Left colon (tissue), 2 donors: ENCODE measurements around the gene HSD3B2. TPM values are rescaled to one million over a fixed set of nuclear protein-coding genes. Genes with fewer than 3 reads are reported as not detected.

Experiments
- ATAC-seq: fragments of 200-7000 bp; cut with Tn5 transposase; one replicate; pipeline ENCODE4 v1.9.1; 2020; ENCODE audit warnings: mild to moderate bottlenecking, moderate library complexity
- DNase-seq, 2 donors: peaks; one replicate each; pipeline ENCODE4 v3.0.0-alpha.2; 2020
- intact Hi-C, 2 donors: fragments of 100-400 bp; cut with DNase I in 1 of 2; cut with micrococcal nuclease in 1 of 2; formaldehyde crosslinking; loops; one replicate each; pipeline versions ENCODE4 v1.11.2 to v1.14.0; 2022; cut with DNase I, micrococcal nuclease
- total RNA-seq, 2 donors: library from RNA; stranded (reverse); fragmentation: NEBNext Ultra II Directional; extraction: Animal tissue kit (Norgen Biotek cat#: 25700); gene quantifications; one replicate each; pipeline ENCODE4 v1.2.1, GENCODE V29; 2021
- donor health status: DM: no; HTN: no; CAD: no.
- donor health status: DM: yes; HTN: yes; CAD: no.

HSD3B2 gene
- total RNA-seq, 2 donors from 2014 or later: 3.2 to 16.6 TPM

DNA sequence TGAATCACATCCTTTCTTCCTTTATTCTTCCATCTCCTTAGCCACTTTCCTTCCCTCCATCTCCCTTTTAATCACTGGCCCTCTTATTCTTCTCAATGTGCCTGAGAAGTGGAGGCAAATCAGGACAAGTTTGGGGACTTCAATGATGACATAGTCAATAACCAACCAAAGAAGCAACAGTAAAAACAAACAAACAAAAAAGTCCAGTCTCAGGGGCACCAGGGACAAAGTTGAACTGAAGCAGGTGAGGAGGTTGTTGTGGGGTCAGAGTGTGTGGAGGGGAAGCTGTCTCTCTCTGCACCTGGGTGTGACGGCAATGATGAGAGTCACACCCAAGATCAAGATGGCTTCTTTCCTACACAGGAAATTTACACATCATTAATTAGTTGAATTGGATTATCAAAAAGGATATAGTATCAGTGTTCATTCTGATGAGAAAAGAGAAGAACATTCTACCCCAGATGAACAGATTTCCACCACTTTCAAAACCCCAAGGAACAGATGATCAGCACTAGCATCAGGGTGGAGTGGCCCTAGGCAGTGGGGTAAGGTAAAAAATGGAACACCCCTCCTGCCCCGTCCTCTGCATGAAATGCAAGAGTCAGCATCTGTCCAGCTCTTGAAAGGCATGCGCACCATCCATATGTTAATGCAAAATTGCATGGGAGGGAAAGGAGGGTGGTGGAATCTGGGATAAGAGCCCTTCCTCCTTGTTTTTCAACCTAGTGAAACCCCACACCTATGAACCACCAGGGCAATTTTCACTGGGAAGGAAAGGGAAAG, 32.6 kb downstream of the HSD3B2 start:
- no peak for ATAC-seq

DNA sequence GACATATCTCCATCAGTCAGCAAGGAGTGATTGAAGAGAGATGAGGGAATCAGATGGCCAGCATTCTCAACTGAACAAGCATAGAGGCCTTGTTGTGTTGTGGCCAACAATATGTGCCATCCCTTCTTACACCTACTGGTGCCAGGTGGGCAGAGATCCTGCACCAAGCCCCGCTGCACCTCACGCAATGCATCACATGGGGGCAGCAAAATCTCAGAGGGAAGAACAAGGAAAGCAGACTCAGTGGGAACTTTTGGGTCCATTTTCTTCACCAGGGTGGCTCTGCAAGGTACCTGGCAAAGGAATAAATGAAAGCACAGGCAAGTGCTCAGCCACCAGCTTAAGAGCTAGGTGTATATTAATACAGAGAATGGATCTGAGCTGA, 33.2 kb downstream of the HSD3B2 start:
- intact Hi-C loops: no loop called here
- no peak for ATAC-seq
- no peak for DNase-seq

More for the DNA sequence above, 32.6 kb downstream of the HSD3B2 start:
- intact Hi-C loops: no loop called here
- DNase-seq: no peak

DNA sequence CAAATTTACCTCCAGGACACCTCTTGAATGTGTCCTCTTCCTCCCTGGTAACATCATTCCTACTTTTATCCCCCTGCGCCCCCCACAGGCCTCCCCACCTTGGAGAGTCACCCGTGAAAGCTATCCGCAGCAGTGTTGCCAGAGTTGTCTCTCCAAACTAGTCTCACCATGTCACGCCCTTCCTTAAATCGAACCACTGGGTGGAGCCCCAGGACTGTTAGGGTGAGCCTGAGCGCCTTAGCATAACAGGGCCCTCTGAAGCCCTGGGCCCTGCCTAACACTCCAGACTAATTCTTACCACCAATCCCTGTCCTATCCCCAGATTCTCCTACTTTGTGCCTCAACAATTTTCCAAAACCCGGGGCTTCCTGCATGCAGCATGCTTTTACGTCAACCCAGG, 35.0 kb downstream of the HSD3B2 start:
- ATAC-seq (no peak), DNase-seq (no peak)
- intact Hi-C loops: no loop called here

DNA sequence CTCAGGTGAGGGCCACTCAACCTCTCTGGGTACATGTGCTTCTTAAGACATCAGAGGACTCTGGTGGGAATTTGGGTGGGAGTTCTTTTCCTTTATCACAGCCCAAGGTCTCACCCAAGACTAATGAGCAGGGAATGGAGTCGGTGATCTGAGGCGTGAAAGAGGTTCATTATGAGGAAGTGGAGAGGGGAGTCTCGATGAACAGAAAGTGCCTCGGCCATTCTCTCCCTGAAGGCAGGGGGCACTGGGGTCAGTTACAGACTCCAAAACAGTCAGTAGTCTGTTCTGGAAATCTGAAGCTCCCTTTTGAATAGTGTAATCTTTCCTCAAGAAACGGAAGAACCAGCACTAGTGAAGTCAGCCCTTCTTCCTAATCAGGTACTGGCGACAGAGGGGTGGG, 36.2 kb downstream of the HSD3B2 start:
- ATAC-seq: no peak
- DNase-seq: no peak
- intact Hi-C loops: no loop called here

DNA sequence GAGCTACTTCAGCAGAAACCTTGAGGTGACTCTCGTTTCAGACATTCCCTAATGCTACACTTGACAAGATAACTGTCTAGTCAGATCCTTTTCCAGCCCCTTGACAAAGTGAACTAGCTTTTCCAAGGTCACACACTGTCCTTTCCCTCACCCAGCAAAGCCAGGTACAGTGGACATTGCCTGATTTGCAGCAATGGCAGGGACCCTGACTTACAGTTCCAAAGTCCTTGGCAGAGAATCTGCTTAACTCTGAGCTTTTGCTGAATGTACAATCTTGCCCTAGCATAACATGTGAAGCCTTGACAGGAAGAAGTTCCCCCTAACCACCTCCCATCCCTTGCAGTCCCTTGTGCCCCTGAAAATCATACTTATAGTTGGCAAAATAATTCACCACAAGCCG, 37.1 kb downstream of the HSD3B2 start:
- no peak for DNase-seq
- ATAC-seq: no peak
- intact Hi-C loops: no loop called here

DNA sequence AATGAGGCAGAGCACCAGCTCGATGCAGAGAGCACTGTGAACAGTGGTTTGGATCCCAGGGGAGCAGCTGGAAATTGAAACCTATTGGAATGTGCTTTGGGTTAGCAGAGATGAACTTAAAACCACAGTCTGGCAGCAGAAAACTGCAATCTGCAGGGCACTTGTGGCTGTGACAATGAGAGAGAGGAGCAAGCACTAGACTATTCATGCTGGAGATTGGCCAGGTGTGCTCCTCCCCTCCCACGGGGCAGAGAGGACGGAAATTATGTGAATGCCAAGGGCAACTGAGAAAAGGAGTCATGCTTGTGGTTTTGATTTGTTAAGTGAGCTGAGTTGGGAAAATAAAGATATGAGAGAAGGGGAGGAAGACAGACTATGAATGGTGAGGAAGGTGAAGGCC, 38.1 kb downstream of the HSD3B2 start:
- ATAC-seq (no peak), DNase-seq (no peak)
- intact Hi-C loops: no loop called here

DNA sequence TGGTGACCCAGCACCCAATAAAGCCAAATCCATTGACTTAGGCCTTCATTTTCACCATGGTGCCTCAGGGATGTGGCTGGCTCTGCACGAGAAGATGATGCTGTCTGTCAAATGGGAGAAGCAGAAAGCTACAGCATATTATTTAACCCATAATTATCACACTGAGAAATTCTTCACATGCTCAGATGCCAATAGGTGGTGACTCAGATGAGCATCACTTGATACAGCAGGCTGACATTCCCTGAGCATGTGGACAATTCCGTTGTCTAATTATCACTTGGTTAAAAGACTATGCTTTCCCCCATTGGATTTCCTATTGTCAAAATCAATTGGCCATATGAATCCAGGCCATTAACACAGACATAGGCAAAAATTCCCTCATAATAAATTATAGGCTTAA, 48.0 kb downstream of the HSD3B2 start:
- ATAC-seq (no peak), DNase-seq (no peak)

DNA sequence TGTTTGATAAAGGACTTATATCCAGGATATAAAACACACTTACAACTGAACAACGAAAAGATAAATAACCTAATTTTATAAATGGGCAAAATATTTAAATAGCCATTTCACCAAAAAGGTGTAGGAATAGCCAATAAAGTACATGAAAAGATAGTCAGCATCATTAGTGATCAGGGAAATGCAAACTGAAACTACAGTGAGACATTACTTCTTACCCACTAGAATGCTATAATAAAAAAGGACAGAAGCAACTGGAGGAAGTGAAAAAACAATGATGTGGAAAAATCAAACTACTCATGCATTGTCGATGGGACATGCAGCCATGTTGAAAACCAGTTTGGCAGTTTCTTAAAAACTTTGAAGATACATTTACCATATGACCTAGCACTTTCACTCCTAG, 48.6 kb downstream of the HSD3B2 start:
- no peak for DNase-seq
- intact Hi-C loops: no loop called here
- no peak for ATAC-seq

More for the DNA sequence above, 48.0 kb downstream of the HSD3B2 start:
- intact Hi-C loops: no loop called here

DNA sequence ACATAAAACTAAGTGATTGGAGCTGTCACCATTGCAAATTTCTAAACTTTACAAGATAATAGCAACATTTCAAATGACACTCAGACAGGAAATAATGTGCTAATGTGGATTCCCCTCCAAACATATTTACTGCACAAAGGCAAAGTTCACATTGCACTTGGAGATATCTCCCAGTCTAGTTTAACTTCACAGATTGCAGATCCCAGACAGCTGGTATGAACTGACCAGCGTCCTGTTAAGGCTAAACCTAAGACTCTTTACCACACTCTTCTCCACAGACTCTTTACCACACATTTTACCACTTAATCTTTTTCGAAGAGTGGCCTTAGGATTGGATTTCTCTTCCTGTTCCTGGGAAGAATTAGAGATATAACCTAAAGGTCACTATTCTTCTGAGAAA, 51.5 kb downstream of the HSD3B2 start:
- ATAC-seq: no peak
- no peak for DNase-seq
- intact Hi-C loops: no loop called here

DNA sequence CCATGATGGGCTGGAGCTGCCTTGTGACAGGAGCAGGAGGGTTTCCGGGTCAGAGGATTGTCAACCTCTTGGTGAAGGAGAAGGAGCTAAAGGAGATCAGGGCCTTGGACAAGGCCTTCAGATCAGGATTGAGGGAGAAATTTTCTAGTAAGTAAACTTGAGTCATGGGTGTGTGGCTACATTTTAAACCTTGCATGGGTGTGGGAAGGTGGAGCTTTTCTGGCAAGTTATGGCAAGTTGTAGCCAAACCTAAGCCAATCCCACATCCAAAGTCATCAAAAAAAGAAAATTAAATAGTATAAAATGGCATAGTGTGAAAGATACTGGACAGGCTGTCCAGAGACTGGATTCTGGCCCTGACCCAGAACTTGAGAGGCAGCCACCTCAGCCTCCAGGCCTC, 52.3 kb downstream of the HSD3B2 start:
- peak; percentile 38 for ATAC-seq
- no peak for DNase-seq
- intact Hi-C loops: no loop called here

DNA sequence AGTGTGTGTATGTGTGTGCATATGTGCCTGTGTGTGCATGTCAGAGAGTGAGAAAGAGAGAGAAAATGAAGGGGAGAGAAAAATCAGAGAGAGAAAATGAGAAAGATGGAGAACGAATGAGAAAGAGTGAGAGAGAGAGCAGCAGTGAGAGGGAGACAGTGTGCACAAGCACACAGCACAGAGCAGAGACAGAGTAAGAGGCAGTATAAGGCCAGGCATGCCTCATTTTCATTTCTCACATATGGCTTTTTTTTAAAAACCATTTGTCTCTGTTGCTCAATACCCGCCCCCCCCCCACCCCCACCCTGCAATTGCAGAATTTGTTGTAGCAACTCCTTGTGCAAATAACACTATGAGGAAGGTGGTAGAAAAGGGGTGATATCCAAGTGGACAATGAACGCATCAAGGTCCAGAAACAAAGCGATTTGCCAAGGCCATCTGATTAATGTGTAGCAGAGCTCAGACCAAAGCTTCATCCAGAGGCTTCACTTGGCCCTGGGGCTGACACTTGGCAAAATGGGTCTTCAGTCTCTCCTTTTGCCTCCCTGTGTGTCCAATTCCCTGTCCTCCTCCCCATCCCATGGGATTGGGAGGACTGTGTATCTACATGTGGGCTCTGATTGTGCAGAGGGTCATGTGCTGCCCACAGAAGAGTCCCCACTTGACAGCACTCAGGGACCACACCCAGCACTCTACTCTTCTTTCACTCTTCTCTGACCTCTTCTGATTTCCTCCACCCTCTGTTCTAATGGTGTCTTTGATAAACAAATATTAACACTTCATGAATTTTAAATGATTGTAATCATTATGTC, 53.1 kb downstream of the HSD3B2 start:
- intact Hi-C loops: no loop called here
- no peak for DNase-seq
- peak; percentile 74 for ATAC-seq

DNA sequence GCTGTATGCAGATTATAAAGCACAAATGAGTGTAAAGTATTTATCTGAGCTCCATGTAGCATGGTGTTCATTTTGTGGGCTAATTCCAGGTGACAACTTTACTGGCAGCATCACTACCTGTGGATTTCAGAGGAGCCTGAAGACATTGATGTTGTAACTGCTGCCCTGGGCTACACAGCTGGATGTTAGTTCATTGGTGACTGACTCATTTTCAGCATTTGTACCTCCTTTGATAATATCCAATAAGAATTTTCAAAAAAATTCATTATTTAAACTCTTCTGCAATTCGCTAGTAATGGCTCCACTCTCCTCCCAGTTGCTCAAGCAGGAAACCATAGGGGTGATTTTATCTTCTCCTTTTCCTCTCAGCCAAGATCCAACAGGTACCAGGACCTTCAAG, 54.8 kb downstream of the HSD3B2 start:
- no peak for DNase-seq
- no peak for ATAC-seq
- intact Hi-C loops: no loop called here

DNA sequence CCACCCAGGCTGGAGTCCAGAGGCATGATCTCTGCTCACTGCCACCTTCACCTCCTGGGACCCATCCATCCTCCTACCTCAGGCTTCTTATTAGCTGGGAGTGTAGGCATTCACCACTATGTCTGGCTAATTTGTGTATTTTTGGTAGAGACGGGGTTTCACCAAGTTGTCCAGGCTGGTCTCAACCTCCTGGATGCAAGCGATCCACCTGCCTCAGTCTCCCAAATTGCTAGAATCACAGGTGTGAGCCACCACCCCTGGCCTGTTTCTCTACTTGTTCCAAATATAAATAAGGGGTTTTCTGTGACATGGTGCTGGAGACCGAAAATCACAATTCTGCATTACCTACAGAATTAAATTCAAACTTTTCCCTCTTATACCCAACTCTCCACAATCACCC, 55.4 kb downstream of the HSD3B2 start:
- no peak for ATAC-seq
- intact Hi-C loops: no loop called here
- no peak for DNase-seq

DNA sequence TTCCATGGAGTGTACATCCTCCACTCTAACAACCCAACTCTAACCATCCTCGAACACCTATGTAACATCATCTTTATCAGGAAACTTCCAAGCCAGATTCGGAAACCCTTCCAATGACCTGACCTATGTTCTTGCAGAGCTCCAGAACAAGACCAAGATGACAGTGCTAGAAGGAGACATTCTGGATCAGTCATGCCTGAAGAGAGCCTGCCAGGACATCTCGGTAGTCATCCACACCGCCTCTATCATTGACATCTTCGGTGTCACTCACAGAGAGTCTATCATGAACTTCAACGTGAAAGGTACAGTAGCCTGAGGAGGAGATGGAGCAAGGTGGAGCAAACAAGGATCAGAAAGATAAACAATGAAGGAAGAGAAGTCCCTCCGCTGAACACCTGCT, 56.0 kb downstream of the HSD3B2 start:
- intact Hi-C loops: no loop called here
- no peak for DNase-seq
- no peak for ATAC-seq

DNA sequence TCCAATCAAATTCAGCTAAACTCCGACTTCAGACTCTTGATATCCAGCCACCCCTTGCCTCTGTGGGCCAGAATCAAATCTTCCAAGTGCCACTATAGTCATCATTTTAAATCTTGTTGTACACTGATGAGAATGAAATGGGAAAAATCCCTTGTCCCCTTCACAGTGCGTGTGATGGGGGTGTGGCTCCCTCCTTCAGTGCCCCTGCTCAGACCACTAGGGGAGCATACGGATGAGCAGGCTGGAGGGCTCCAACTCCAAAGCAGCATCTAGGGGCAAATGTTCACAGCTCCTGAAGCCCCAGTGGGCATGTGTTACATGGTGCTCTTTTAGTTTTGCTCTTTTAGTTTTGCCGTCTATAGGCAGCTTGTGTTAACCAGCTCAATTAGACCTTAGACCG, 56.6 kb downstream of the HSD3B2 start:
- no peak for ATAC-seq
- intact Hi-C loops: no loop called here
- no peak for DNase-seq

DNA sequence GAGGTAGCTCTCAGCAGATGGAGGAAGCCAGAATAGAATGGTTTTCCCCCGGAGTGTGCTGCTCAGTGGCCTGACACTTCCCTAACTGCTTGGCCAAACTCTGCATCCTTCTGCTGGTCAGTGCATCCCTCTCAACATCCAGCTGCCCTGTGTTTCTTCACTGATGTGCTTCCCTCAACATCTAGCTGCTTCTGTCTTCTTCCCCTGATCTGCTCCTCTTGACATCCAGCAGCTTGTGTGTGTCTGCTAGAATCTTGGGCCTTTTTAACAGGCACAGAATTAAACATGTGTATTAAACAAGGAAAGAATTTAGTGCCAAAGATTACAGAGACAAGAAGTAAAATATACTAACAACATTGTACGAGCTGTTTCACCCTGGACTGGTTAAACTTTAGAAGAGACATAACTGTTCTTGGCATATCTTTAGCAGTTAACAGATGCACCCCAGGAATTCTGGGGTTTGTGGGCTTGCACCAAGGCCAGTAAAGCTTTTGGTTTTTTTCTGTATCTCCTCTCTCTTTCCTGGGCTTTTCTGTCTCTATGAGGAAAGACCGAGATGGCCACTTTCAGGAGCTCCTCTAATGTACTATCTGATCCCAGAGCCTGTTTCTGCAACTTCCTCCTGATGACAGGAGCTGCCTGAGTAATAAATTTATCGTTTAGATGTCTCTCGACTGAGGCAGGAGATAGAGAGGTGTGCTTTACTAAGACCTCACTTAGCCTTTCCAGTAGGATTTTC, 57.3 kb downstream of the HSD3B2 start:
- ATAC-seq: no peak
- intact Hi-C loops: no loop called here
- DNase-seq: no peak
